ENCODE results near the gene CPE. TPM values are rescaled to one million over a fixed set of nuclear protein-coding genes. Genes with fewer than 3 reads are reported as not detected.

Gene CPE
- total and polyA plus RNA-seq, 10 of the 15 experiments (the other 5 are each of a cell fraction or from before 2014, with no cell fraction given): 0.05 to 0.14 TPM; not detected in 8

GRCh38 chr4:165517216-165517615 lies 138.4 kb downstream of the CPE start:
- ChIA-PET RAD21 (ENCODE audit: unreplicated experiment) (interaction anchor here (1.5 kb wide), 1 partner anchor 24 kb away, joined by 3 read pairs; no protein-coding TSS in a partner anchor), SMC1A (ENCODE audit: uncharacterized antibody, unreplicated experiment) (interaction anchor here (1.7 kb wide), 1 partner anchor 20 kb away, joined by 4 read pairs; no protein-coding TSS in a partner anchor), POLR2A (no interaction called here), CTCF (interaction anchor here (1.9 kb wide), 1 partner anchor 24 kb away, joined by 4 read pairs; no protein-coding TSS in a partner anchor)
- no peak for TF ChIP-seq POU2F2 (IDR thresholded peaks at IDR 0.05; ENCODE audit: borderline replicate concordance, low read depth, low read length)
- TF ChIP-seq HDAC6 (IDR thresholded peaks at IDR 0.05; ENCODE audit: unreplicated experiment): no peak
- no peak for TF ChIP-seq SMC3 (IDR thresholded peaks at IDR 0.05; ENCODE audit: borderline replicate concordance, low read length)
- TF ChIP-seq BCL3 (IDR thresholded peaks at IDR 0.05; ENCODE audit: borderline replicate concordance, insufficient read depth, low read depth, low read length, poor library complexity, severe bottlenecking): no peak
- no peak for TF ChIP-seq ATF3 (IDR thresholded peaks at IDR 0.05; ENCODE audit: borderline replicate concordance, extremely low read depth, low read depth, low read length)
- no peak for TF ChIP-seq TBL1XR1 (IDR thresholded peaks at IDR 0.05; ENCODE audit: low read depth, low read length)
- TF ChIP-seq CHD1 (IDR thresholded peaks at IDR 0.05; ENCODE audit: low read depth, low read length): no peak
- TF ChIP-seq RELA (IDR thresholded peaks at IDR 0.05; ENCODE audit: borderline replicate concordance, partially characterized antibody): no peak
- TF ChIP-seq EP300 (IDR thresholded peaks at IDR 0.05; ENCODE audit: borderline replicate concordance in 1 of 2, control insufficient read depth in 1 of 2, low read depth in 2 of 2, low read length in 2 of 2): no peak
- TF ChIP-seq NFYA (IDR thresholded peaks at IDR 0.05; ENCODE audit: borderline replicate concordance, low read depth, low read length): no peak
- TF ChIP-seq NR2C1 (IDR thresholded peaks at IDR 0.05): no peak
- TF ChIP-seq NBN (IDR thresholded peaks at IDR 0.05): no peak
- no peak for TF ChIP-seq ZNF24 (IDR thresholded peaks at IDR 0.05)
- TF ChIP-seq ZBED1 (IDR thresholded peaks at IDR 0.05; ENCODE audit: borderline replicate concordance): no peak
- WGBS (ENCODE audit: insufficient coverage, insufficient replicate concordance, low lambda C conversion rate, missing lambda C conversion rate): 53% methylated on average over 1 of the region's 1 CpG
- DNase-seq (ENCODE audit: low read depth, low spot score): no peak
- H3K4me3 ChIP-seq: no peak overlapping the region
- H3K9me3 ChIP-seq (replicated peaks; ENCODE audit: control insufficient read depth, insufficient read depth, low read length): no peaks in the 10 kb centered on the region
- H4K20me1 ChIP-seq (ENCODE audit: control insufficient read depth, insufficient read depth): no peaks in the 10 kb centered on the region
- intact Hi-C loops (cut with micrococcal nuclease; ENCODE audit: unreplicated experiment) (no loop called here), in situ Hi-C loops (cut with MboI) (no loop called here)
- ATAC-seq: no peak
- H2AFZ ChIP-seq (ENCODE audit: control insufficient read depth, low read depth, low read length): no peak overlapping the region
- no peaks in the 10 kb centered on the region for H3K36me3 ChIP-seq (ENCODE audit: control insufficient read depth in 2 of 2, insufficient read depth in 2 of 2, low read length in 1 of 2)
- no peaks in the 10 kb centered on the region; a peak in 1 of 4 replicates for H3K27me3 ChIP-seq (replicated peaks in 1 of 2; ENCODE audit: control insufficient read depth in 2 of 2, insufficient read depth in 2 of 2, low read length in 1 of 2)
- no peak overlapping the region for H3K9ac ChIP-seq (ENCODE audit: control insufficient read depth, insufficient read depth, low read length)
- no peaks in the 10 kb centered on the region for H3K4me1 ChIP-seq (ENCODE audit: control insufficient read depth, insufficient read depth, low read length)
- H3K79me2 ChIP-seq (ENCODE audit: control insufficient read depth, insufficient read depth, low read length): no peaks in the 10 kb centered on the region
- no peak overlapping the region for H3K27ac ChIP-seq (ENCODE audit: control insufficient read depth, insufficient read depth)
- no peak overlapping the region for H3K4me2 ChIP-seq (ENCODE audit: control insufficient read depth, insufficient read depth)
- no TSS peak for BruUV-seq (replicated peaks)
- FAIRE-seq: no peak

Data from GM12878 (cell line).